ENCODE results near the gene LRIG1. TPM values are rescaled to one million over a fixed set of nuclear protein-coding genes. Genes with fewer than 3 reads are reported as not detected.

Gene LRIG1
- total and polyA plus RNA-seq, 2 donors from 2014 or later, result 8.2 to 20.6 TPM

GRCh38 chr3:66470285-66470684 is 30.5 kb downstream of the LRIG1 start:
- intact Hi-C loops (cut with DNase I), result no loop called here
- Histone ChIP-seq H3K4me1 (ENCODE audit: control insufficient read depth in 2 of 3, insufficient read depth in 2 of 3, low read depth in 1 of 3, low read length in 3 of 3) (peaks cover 0 to 6% (median 2%) of the 10 kb centered on the region in 3 donors), H3K9ac (ENCODE audit: low read length in 3 of 3) (no peak overlapping the region), H3K36me3 (ENCODE audit: control insufficient read depth in 2 of 3, insufficient read depth in 3 of 3, low read length in 3 of 3) (no peaks in the 10 kb centered on the region), H3K27ac (ENCODE audit: low read depth in 2 of 2, low read length in 2 of 2) (no peak overlapping the region), H3K4me3 (ENCODE audit: low read length in 3 of 3) (no peak overlapping the region), H3K9me3 (ENCODE audit: control insufficient read depth in 2 of 3, insufficient read depth in 1 of 3, low read length in 3 of 3) (no peaks in the 10 kb centered on the region), H3K27me3 (ENCODE audit: control insufficient read depth, insufficient read depth, low read length) (no peaks in the 10 kb centered on the region)
- FAIRE-seq (no peak), DNase-seq (no peak)
- no peak for TF ChIP-seq CTCF (IDR thresholded peaks at IDR 0.05; ENCODE audit: borderline replicate concordance, extremely low read depth, insufficient read depth)

GRCh38 chr3:66469220-66469640 is 31.6 kb downstream of the LRIG1 start:
- FAIRE-seq (no peak), DNase-seq (no peak)
- TF ChIP-seq CTCF (IDR thresholded peaks at IDR 0.05; ENCODE audit: borderline replicate concordance, extremely low read depth, insufficient read depth), result no peak
- Histone ChIP-seq H3K36me3 (ENCODE audit: control insufficient read depth in 2 of 3, insufficient read depth in 3 of 3, low read length in 3 of 3) (no peaks in the 10 kb centered on the region), H3K27me3 (ENCODE audit: control insufficient read depth, insufficient read depth, low read length) (no peaks in the 10 kb centered on the region), H3K27ac (ENCODE audit: low read depth in 2 of 2, low read length in 2 of 2) (no peak overlapping the region), H3K9me3 (ENCODE audit: control insufficient read depth in 2 of 3, insufficient read depth in 1 of 3, low read length in 3 of 3) (no peaks in the 10 kb centered on the region), H3K9ac (ENCODE audit: low read length in 3 of 3) (no peak overlapping the region), H3K4me3 (ENCODE audit: low read length in 3 of 3) (no peak overlapping the region), H3K4me1 (ENCODE audit: control insufficient read depth in 2 of 3, insufficient read depth in 2 of 3, low read depth in 1 of 3, low read length in 3 of 3) (peaks cover 0 to 6% (median 2%) of the 10 kb centered on the region in 3 donors)
- intact Hi-C loops (cut with DNase I), result no loop called here

GRCh38 chr3:66467996-66468735 is 32.7 kb downstream of the LRIG1 start:
- intact Hi-C loops (cut with DNase I), result no loop called here
- Histone ChIP-seq H3K9me3 (ENCODE audit: control insufficient read depth in 2 of 3, insufficient read depth in 1 of 3, low read length in 3 of 3) (no peaks in the 10 kb centered on the region), H3K36me3 (ENCODE audit: control insufficient read depth in 2 of 3, insufficient read depth in 3 of 3, low read length in 3 of 3) (no peaks in the 10 kb centered on the region), H3K9ac (ENCODE audit: low read length in 3 of 3) (no peak overlapping the region), H3K4me3 (ENCODE audit: low read length in 3 of 3) (no peak overlapping the region), H3K27me3 (ENCODE audit: control insufficient read depth, insufficient read depth, low read length) (no peaks in the 10 kb centered on the region), H3K27ac (ENCODE audit: low read depth in 2 of 2, low read length in 2 of 2) (no peak overlapping the region), H3K4me1 (ENCODE audit: control insufficient read depth in 2 of 3, insufficient read depth in 2 of 3, low read depth in 1 of 3, low read length in 3 of 3) (peaks cover 0 to 4% (median 2%) of the 10 kb centered on the region in 3 donors)
- no peak for FAIRE-seq
- no peak for TF ChIP-seq CTCF (IDR thresholded peaks at IDR 0.05; ENCODE audit: borderline replicate concordance, extremely low read depth, insufficient read depth)
- no peak for DNase-seq
